NCI-H2227 treated with DMSO at 0.1 percent for 48 hours (cell line): Measurements from ENCODE around the gene ERCC4.
"Not testable (repeated sequence)": the region's sequence is repeated elsewhere in the genome, so short reads cannot be mapped to it uniquely, and the experiment has no call there.

Source experiments
- DNase-seq: peaks from one replicate; lab custom pipeline; 2025; lab: John Stamatoyannopoulos, UW

The ERCC4 gene

GRCh38 chr16:13919683-13920509, at the start of gene ERCC4:
TSS of gene ERCC4 (plus strand) at chr16:13920154. CDS start at chr16:13920166, 12 bp downstream.
- DNase-seq, result peak; percentile 99

DNA sequence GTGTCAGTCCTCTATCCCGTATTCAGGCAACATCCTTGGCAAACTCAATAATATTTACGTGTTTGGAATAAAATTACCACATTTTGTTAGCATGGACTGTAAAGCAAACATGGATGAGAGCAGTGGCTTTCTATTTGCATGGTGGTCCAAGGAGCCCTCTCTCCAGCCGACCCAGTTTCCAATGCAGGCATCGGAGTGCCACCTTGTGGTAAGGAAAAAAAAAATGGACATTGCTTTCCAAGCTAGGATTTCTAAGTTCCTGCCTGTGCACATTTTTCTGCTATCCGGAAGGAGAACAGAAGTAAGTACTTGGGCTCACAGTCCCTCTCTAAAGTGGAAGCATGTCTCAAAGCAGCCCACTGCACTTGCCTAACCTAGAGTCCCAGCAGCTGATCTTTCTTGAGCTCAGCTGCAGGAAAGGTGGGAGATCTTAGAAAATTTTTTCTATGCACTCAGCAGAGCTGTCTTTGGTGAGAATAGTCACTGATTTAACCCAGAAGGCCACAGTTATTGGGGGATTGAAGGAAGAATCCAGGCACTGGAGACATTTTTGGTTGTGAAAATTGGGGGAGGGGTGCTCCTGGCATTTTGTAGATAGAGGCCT, 46.0 kb upstream of the ERCC4 start:
- peak; percentile 17 for DNase-seq

GRCh38 chr16:13875614-13876284, 44.2 kb upstream of the ERCC4 start:
- no peak for DNase-seq

- peak; percentile 22 for DNase-seq
These were observed 36.7 kb upstream of the ERCC4 start for GRCh38 chr16:13883276-13883675.

DNA sequence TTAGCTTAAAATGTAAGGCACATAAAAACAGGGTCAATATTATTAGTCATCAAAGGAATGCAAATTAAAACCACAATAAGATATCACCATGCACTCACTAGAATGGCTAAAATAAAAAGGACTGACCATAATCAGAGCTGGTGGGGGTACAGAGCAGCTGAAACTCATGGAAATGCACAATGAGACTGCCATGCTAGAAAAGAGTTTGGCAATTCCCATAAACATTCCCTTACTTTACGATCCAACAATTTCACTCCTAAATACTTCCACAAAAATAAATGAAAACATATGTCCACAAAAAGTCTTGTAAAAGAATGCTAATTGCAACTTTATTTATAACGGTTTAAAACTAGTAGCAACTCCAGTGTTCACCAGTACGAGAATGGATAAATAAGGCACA, 36.1 kb upstream of the ERCC4 start:
- DNase-seq, result no peak

DNA sequence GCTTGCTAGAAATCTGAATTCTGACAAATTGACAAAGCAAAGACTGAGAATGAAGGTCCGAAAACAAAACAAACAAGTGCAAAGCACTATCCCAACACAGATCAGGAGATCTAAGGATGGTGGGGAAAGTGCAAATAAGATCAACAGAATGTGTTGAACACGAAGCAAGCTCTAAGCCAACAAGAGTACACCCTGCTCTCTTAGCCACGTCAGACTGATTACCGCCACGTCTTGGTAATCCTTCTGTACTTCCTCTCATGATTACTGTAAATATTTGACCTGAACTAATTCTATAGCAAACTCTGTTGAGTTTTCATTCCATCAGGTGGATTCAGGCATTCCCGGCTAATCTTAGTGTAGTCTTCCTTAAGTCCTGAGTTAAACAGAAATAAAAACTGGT, 34.3 kb upstream of the ERCC4 start:
- no peak for DNase-seq

- DNase-seq, result no peak
These were observed 33.3 kb upstream of the ERCC4 start for GRCh38 chr16:13886608-13887007.

DNA sequence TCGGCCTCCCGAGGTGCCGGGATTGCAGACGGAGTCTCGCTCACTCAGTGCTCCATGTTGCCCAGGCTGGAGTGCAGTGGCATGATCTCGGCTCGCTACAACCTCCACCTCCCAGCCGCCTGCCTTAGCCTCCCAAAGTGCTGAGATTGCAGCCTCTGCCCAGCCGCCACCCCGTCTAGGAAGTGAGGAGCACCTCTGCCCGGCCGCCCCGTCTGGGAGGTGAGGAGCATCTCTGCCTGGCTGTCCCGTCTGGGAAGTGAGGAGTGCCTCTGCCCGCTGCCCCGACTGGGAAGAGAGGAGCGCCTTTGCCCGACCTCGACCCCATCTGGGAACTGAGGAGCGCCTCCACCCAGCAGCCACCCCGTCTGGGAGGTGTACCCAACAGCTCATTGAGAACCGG, 30.6 kb upstream of the ERCC4 start:
- DNase-seq, result not testable (repeated sequence)

DNA sequence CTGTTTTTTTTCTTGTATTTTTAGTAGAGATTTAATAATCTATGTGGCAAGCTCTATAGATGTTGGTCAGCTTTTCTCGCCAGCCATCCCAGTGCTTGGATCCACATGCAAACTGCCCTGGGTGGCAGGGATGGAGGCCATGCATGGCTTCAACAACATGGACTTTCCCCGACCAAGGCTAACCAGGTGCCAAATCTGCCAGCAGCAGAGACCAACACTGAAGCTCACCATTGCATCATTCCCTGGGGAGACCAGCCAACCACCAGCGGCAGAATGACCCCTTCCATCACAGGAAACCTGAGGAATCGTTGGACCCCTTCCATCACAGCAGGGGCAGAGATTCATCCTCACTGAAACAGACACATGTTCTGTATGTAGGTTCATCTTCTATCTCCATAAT, 27.7 kb upstream of the ERCC4 start:
- no peak for DNase-seq

GRCh38 chr16:13895516-13895915, 24.4 kb upstream of the ERCC4 start:
- DNase-seq, result no peak

GRCh38 chr16:13896543-13897182, 23.3 kb upstream of the ERCC4 start:
- DNase-seq, result no peak

DNA sequence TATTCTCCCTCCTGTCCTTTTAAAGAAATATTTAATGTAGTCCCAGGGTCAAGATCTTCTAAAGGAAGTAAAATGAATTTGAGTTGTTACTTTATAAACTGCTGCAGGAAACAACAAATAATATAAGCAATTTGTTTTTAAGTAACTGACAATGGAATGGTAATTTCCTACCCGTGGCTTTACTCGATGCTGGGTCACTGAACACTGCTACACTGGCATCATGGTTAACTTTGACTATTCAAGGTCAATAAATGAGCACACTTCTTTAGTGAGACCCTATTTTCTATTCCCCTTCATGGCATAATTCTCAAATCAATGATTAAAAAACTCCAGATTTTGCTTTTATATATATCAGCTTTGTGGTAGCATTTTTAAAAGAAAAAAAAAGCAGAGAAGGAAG, 22.1 kb upstream of the ERCC4 start:
- no peak for DNase-seq

DNA sequence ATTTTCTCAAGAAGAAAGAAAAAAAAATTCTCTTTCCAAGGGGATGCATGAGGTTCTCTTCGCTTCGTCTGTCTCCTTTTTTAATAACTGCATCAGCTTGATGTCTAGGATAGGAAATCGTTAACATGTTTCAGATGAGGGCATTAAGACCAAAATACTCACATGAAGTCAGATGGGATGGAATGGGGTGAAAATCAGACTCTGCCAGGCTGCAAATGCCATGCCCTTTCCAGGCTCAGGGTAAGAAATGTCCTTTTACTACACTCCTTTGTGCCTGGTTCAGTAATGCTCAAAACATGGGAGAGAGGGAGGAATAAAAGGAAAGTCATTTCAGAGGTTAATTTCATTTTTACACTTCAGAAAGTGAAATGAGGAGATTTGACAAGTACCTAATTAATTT, 21.7 kb upstream of the ERCC4 start:
- DNase-seq, result no peak

DNA sequence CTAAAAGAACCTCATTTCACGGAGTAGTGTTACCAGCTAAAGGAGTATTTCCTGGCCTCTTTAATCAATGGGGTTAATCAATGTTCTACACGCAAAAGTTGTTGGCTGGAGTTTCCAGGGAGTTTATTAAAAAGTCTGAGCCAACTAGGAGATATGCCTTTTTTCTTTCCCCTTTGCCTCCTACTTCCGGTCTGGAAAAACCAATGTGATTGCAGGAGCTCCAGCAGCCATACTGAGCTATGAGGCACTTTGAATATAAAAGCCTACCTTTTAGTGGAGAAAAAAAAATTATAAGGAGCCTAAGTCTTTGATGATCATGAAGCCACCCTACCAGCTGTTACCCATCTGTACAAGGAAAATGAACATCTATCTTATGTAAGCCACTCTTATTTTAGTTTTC, 17.9 kb upstream of the ERCC4 start:
- no peak for DNase-seq

DNA sequence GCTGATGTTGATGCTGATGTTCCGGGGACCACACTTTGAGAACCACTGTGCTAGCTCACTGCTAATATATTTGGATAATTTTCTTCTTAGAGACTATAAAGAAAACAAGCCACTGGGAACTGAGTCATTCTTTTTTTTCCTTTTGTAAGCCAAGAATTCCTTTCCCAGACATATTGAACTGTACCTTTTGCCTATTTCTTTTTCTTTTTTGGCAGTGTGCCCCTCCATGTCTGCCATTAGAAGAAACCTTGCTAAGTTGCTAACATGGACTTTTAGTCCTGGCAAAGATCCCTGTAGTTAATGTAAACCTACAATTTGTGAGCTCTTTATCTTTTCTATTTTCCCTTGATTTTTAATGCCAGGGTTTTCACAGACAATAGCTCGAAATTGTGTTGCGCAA, 17.3 kb upstream of the ERCC4 start:
- peak; percentile 89 for DNase-seq

DNA sequence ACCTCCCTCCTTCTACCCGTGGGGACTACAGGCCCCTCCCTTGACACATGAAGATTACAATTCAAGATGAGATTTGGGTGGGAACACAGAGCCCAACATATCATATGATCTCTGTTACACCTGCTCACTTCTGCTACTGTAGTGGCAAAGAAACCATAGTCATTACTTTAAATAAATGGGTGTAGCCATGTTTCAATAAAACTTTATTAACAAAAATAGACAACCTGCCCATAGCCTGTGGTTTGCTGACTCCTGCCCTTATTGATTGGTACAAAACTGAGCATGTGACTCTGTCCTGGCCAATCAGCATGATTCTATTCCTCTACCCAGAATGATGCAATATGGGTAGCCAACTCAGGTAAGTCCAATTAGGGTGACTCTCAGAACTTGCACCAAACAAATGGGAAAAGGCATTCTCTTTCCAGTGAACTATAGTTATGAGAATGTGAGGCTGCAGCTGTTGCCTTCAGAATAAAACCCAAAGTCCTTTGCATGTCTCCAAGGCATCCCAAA, 15.7 kb upstream of the ERCC4 start:
- no peak for DNase-seq

- not testable (repeated sequence) for DNase-seq
These were observed 15.1 kb upstream of the ERCC4 start for GRCh38 chr16:13904822-13905221.

- no peak for DNase-seq
These were observed 13.5 kb upstream of the ERCC4 start for GRCh38 chr16:13906168-13907089.

- no peak for DNase-seq
These were observed 12.5 kb upstream of the ERCC4 start for GRCh38 chr16:13907431-13907830.

GRCh38 chr16:13909069-13909468, 10.9 kb upstream of the ERCC4 start:
- no peak for DNase-seq

- peak; percentile 15 for DNase-seq
These were observed 10.1 kb upstream of the ERCC4 start for GRCh38 chr16:13909872-13910303.
